Panc1 (cell line): ENCODE data around the gene CREB3. TPM values are rescaled to one million over a fixed set of nuclear protein-coding genes. Genes with fewer than 3 reads are reported as not detected.

Source experiments
- ATAC-seq: fragments of 200-7000 bp; cut with Tn5 transposase; 2 replicates; pipeline ENCODE4 v1.9.1; 2020; ENCODE audit warnings: mild to moderate bottlenecking, moderate library complexity
- BruUV-seq: library from RNA; stranded (reverse); fragments of 400-500 nt; replicated peaks from 2 replicates; lab custom pipeline; 2021; lab: Mats Ljungman, UMichigan
- CTCF ChIA-PET: fragments of 300-600 bp; sonication (Branson Sonifier 250); formaldehyde crosslinking; loops from one replicate; lab custom pipeline; 2022; ENCODE audit warnings: antibody characterized with exemption; lab: Charles Lee
- POLR2A ChIA-PET: fragments of 300-600 bp; sonication (Branson Sonifier 250); formaldehyde crosslinking; loops from one replicate; lab custom pipeline; 2022; ENCODE audit warnings: antibody characterized with exemption; lab: Charles Lee
- DNase-seq: peaks from one replicate; pipeline ENCODE4 v3.0.0-alpha.2; 2010; ENCODE audit warnings: low read depth, low spot score
- H3K27ac ChIP-seq: 2 replicates; pipeline ENCODE4 v1.5.1; 2011; ENCODE audit warnings: mild to moderate bottlenecking, low read length, inconsistent platforms
- H3K27me3 ChIP-seq: fragments of 200-500 bp; sonication (Bioruptor generic); 2 replicates; pipeline ENCODE4 v1.6.0; 2014; ENCODE audit warnings: low read length, inconsistent platforms; ENCODE audit not compliant: control insufficient read depth, insufficient read depth
- H3K36me3 ChIP-seq: fragments of 200-500 bp; sonication (Bioruptor generic); 2 replicates; pipeline ENCODE4 v1.5.1; 2014; ENCODE audit warnings: inconsistent platforms, mild to moderate bottlenecking, low read length, moderate library complexity; ENCODE audit not compliant: control insufficient read depth, insufficient read depth
- H3K4me1 ChIP-seq: 2 replicates; pipeline ENCODE4 v1.5.1; 2011; ENCODE audit warnings: inconsistent platforms, mild to moderate bottlenecking, low read length, moderate library complexity; ENCODE audit not compliant: control insufficient read depth, insufficient read depth
- H3K4me3 ChIP-seq, 2 experiments: 2 replicates each; pipeline ENCODE4 v1.5.1; 2011 to 2012; ENCODE audit warnings: low read depth in 2 of 2, low read length in 2 of 2, mild to moderate bottlenecking in 2 of 2, inconsistent platforms in 1 of 2, moderate library complexity in 1 of 2
- H3K9me3 ChIP-seq: fragments of 200-500 bp; sonication (Bioruptor generic); 2 replicates; pipeline ENCODE4 v1.5.1; 2014; ENCODE audit warnings: low read depth, mild to moderate bottlenecking, inconsistent platforms, low read length, moderate library complexity; ENCODE audit not compliant: control insufficient read depth, insufficient read depth
- CTCF ChIP-seq: fragments of 450-650 bp; IDR thresholded peaks from 2 replicates; pipeline ENCODE4 v1.5.1; 2017; ENCODE audit warnings: mild to moderate bottlenecking
- POLR2AphosphoS5 ChIP-seq: IDR thresholded peaks from 2 replicates; pipeline ENCODE4 v1.6.1; 2012; ENCODE audit warnings: mild to moderate bottlenecking, low read depth, low read length, moderate library complexity
- REST ChIP-seq, 2 experiments: IDR thresholded peaks; 2 replicates each; pipeline ENCODE4 v1.6.1; 2011 to 2012; ENCODE audit warnings: low read depth in 2 of 2, control low read depth in 1 of 2, low read length in 1 of 2, mild to moderate bottlenecking in 1 of 2, moderate library complexity in 1 of 2; ENCODE audit not compliant: insufficient read depth in 1 of 2
- SIN3A ChIP-seq: IDR thresholded peaks from 2 replicates; pipeline ENCODE4 v1.6.1; 2012; ENCODE audit warnings: low read depth, mild to moderate bottlenecking, low read length, moderate library complexity, borderline replicate concordance; ENCODE audit not compliant: insufficient read depth
- TCF7L2 ChIP-seq: IDR thresholded peaks from 2 replicates; pipeline ENCODE4 v1.6.1; 2011; ENCODE audit warnings: mild to moderate bottlenecking, low read depth, low read length, inconsistent platforms
- in situ Hi-C: cut with HindIII; loops from 2 replicates; pipeline ENCODE4 v1.10.0; 2016; ENCODE audit warnings: low sequenced_read_pairs, low pct_unique_long_range_greater_than_20kb
- intact Hi-C: fragments of 100-400 bp; cut with micrococcal nuclease; formaldehyde crosslinking; loops from one replicate; pipeline ENCODE4 v1.10.0; 2022; ENCODE audit not compliant: unreplicated experiment
- total RNA-seq: library from RNA; stranded (reverse); gene quantifications from one replicate; pipeline ENCODE4 v1.2.1, GENCODE V29; 2021; ENCODE audit not compliant: unreplicated experiment

The CREB3 gene
- total RNA-seq, 1 experiment from 2014 or later = 67.0 TPM

DNA sequence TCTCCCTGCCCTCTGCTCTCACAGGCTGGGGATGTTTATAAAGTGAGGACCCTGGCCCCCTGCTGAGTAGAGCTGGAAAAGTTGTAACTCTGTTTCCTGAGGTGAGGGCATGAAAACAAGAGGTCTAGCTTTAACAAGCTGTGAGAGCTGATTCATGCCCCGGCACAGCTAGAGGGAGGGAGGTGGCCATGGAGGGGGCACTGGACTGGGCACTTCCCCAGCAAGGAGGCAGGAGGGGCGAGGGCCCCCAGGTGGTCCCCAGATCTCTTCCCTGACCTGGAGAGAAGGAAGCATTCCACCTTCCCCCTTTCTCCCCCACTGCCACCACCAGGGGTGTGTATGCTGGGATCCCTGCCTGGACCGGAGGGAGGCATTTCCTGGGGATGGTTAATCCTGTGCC is 21.8 kb downstream of the CREB3 start, which contains the start of gene MSMP:
MSMP (minus strand) TSS at position 13 of the 400 bp plus-strand sequence. CDS start 147 bp downstream, outside the sequence.
- DNase-seq (no peak), ATAC-seq (no peak)
- Histone ChIP-seq H3K27ac (no peak within 1 kb of the TSS), H3K4me3 (no peak within 1 kb of the TSS), H3K9me3 (no peaks in the 10 kb centered on the region), H3K36me3 (no peaks in the 10 kb centered on the region; the same call in 1 of the 2 replicates), H3K4me1 (peaks cover 18% of the 10 kb centered on the region), H3K27me3 (no peaks in the 10 kb centered on the region)
- CTCF ChIA-PET = no interaction called here
- in situ Hi-C loops (no loop called here), intact Hi-C loops (no loop called here)
- no TSS peak for BruUV-seq
- no peak for TF ChIP-seq POLR2AphosphoS5
- TF ChIP-seq REST (IDR thresholded peaks at IDR 0.05; ENCODE audit: insufficient read depth in 1 of 2, low read depth in 2 of 2, low read length in 1 of 2) = no peak
- no peak for TF ChIP-seq TCF7L2
- no peak for TF ChIP-seq CTCF
- TF ChIP-seq SIN3A = no peak
- POLR2A ChIA-PET = interaction anchor here (0.6 kb wide), 1 partner anchor 22 kb away, joined by 6 read pairs; no protein-coding TSS in a partner anchor

- Histone ChIP-seq H3K27me3 (no peaks in the 10 kb centered on the region), H3K4me3 (no peak overlapping the region), H3K9me3 (no peaks in the 10 kb centered on the region), H3K36me3 (no peaks in the 10 kb centered on the region), H3K27ac (no peak overlapping the region), H3K4me1 (peaks cover 15% of the 10 kb centered on the region)
- in situ Hi-C loops = no loop called here
- CTCF ChIA-PET = no interaction called here
- ATAC-seq = no peak
- POLR2A ChIA-PET = interaction anchor here (0.6 kb wide), 1 partner anchor 22 kb away, joined by 6 read pairs; no protein-coding TSS in a partner anchor
- intact Hi-C loops = no loop called here
- no TSS peak for BruUV-seq
- no peak for TF ChIP-seq POLR2AphosphoS5
- TF ChIP-seq TCF7L2 = no peak
- TF ChIP-seq REST (IDR thresholded peaks at IDR 0.05; ENCODE audit: insufficient read depth in 1 of 2, low read depth in 2 of 2, low read length in 1 of 2) = no peak
- TF ChIP-seq CTCF = no peak
- no peak for TF ChIP-seq SIN3A
- DNase-seq = no peak
These were observed 22.6 kb downstream of the CREB3 start for GRCh38 chr9:35755071-35755470.
